NK-92 (cell line): Measurements from ENCODE around the gene NCOA7.
"Not testable (repeated sequence)": the region's sequence is repeated elsewhere in the genome, so short reads cannot be mapped to it uniquely, and the experiment has no call there.

ENCODE experiments used
- DNase-seq: peaks from one replicate; lab custom pipeline; 2025; ENCODE audit not compliant: unreplicated experiment; lab: John Stamatoyannopoulos, UW

The NCOA7 gene

GRCh38 chr6:125836466-125836865, 45.7 kb downstream of the NCOA7 start:
- DNase-seq: no peak

- DNase-seq: no peak
Measured at GRCh38 chr6:125839471-125839870, 48.7 kb downstream of the NCOA7 start.

- DNase-seq: no peak
Measured at GRCh38 chr6:125839879-125840278, 49.1 kb downstream of the NCOA7 start.

- DNase-seq: no peak
Measured at GRCh38 chr6:125841356-125842090, 50.8 kb downstream of the NCOA7 start.

GRCh38 chr6:125842091-125842626, 51.4 kb downstream of the NCOA7 start:
- no peak for DNase-seq

- no peak for DNase-seq
Measured at GRCh38 chr6:125843593-125843992, 52.8 kb downstream of the NCOA7 start.

- DNase-seq: no peak
Measured at GRCh38 chr6:125844989-125845388, 54.2 kb downstream of the NCOA7 start.

- DNase-seq: no peak
Measured at GRCh38 chr6:125846292-125847024, 55.7 kb downstream of the NCOA7 start.

- not testable (repeated sequence) for DNase-seq
Measured at GRCh38 chr6:125848286-125848685, 57.5 kb downstream of the NCOA7 start.

GRCh38 chr6:125850361-125850760, 59.6 kb downstream of the NCOA7 start:
- DNase-seq: no peak

- DNase-seq: no peak
Measured at GRCh38 chr6:125852587-125852986, 61.8 kb downstream of the NCOA7 start.

GRCh38 chr6:125853168-125853567, 62.4 kb downstream of the NCOA7 start:
- DNase-seq: no peak

- no peak for DNase-seq
Measured at GRCh38 chr6:125853756-125854155, 63.0 kb downstream of the NCOA7 start.

- no peak for DNase-seq
Measured at GRCh38 chr6:125854355-125854754, 63.6 kb downstream of the NCOA7 start.

- DNase-seq: no peak
Measured at GRCh38 chr6:125855783-125856182, 65.0 kb downstream of the NCOA7 start.

GRCh38 chr6:125857846-125858245, 67.1 kb downstream of the NCOA7 start:
- DNase-seq: no peak

GRCh38 chr6:125858427-125859320, 67.9 kb downstream of the NCOA7 start:
- no peak for DNase-seq

- DNase-seq: no peak
Measured at GRCh38 chr6:125859727-125860126, 69.0 kb downstream of the NCOA7 start.

- DNase-seq: no peak
Measured at GRCh38 chr6:125863023-125863422, 72.3 kb downstream of the NCOA7 start.

- no peak for DNase-seq
Measured at GRCh38 chr6:125865015-125865414, 74.3 kb downstream of the NCOA7 start.

- no peak for DNase-seq
Measured at GRCh38 chr6:125866433-125866832, 75.7 kb downstream of the NCOA7 start.
